ENCODE results near the gene AK4.
"Not testable (repeated sequence)": the region's sequence is repeated elsewhere in the genome, so short reads cannot be mapped to it uniquely, and the experiment has no call there.

AK4 gene

GRCh38 chr1:65148178-65148547 is at the start of gene AK4:
TSS of gene AK4 (plus strand) at chr1:65148203. CDS start at chr1:65148408, 205 bp downstream.
- not testable (repeated sequence) for DNase-seq (ENCODE audit: low read depth)

- no peak for DNase-seq (ENCODE audit: low read depth)
Observed at GRCh38 chr1:65103807-65104206, 44.2 kb upstream of the AK4 start.

GRCh38 chr1:65104854-65105534 is 43.0 kb upstream of the AK4 start:
- DNase-seq (ENCODE audit: low read depth) = no peak

DNA sequence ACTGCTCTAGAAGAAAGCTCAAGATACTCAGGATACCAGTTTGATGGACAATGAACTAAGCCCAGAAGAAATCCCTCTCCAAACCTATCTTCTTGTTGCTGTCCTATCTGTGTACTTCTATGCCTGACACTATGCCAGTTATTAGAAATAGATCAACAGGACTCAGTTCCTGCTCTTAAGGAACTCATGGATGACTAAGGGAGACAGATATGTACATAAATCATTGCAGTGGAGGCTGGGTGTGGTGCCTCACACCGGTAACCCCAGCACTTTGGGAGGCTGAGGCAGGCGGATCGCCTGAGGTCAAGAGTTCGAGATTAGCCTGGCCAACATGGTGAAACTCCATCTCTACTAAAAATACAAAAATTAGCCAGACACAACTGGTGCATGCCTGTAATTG is 42.4 kb upstream of the AK4 start:
- DNase-seq (ENCODE audit: low read depth) = no peak

DNA sequence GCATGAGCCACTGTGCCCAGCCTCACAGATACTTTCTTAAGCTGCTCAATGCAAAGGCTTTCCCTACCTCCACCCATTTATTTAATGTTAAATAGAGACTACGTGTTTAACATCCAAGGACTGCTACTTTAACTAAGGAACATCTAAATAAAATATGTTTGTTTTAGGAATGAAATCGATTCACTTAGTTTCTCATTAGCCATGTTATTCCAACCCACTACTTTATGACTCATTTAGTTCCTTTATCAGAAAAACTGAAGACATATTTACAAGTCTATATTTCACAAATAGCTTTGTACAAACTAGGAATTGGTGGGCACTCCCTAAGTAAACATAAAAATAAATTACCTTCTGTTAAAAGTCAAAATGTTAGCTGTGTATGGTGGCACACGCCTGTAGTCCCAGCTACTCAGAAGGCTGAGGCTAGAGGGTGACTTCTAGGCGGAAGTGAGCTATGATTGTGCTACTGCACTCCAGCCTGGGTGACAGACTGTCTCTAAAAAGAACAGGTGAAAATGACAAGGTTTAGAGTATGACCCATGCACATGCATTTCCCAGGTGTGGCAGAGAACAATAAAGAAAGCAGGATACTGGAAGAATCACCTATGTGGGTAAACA is 39.9 kb upstream of the AK4 start:
- no peak for DNase-seq (ENCODE audit: low read depth)

- DNase-seq (ENCODE audit: low read depth) = no peak
Observed at GRCh38 chr1:65109487-65109886, 38.5 kb upstream of the AK4 start.

DNA sequence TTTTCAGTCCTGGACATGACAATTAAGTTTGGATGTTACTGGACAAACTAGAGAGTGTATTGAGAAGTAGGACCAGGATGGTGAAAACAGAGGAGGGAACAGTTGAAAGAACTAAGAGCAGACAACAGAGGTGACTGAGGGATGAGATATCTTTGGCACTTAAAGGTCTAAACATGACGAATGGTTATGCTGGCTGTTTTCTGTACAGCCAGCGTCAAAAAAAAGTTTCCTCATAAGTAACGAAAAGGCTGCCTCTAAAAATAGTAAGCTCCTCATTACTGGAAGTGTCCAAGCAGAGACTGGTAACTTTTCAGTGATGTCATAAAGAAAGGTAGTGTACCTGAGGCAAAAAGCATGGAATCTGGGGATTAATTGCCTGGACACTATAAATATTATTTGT is 35.2 kb upstream of the AK4 start:
- DNase-seq (ENCODE audit: low read depth) = no peak

DNA sequence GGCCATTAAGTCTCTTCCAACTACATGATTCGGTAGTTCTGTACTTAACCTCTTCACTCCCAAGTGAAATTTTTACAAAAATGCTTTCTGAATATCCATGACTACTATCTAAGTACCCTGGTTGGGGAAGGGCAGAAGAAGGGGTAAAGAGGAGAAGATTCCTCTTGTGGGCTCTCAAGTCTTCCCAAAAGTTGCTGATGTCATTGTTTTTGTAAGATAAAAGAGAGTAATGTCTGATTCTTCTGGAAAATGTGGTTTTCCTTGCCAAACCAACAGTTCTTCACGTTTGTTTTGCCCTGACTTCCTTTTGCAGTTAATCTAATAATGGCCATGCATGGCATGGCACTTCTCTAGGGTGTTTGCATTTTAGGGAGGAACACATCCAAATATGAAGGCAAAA is 34.7 kb upstream of the AK4 start:
- DNase-seq (ENCODE audit: low read depth) = no peak

- no peak for DNase-seq (ENCODE audit: low read depth)
Observed at GRCh38 chr1:65114322-65114721, 33.7 kb upstream of the AK4 start.

- DNase-seq (ENCODE audit: low read depth) = no peak
Observed at GRCh38 chr1:65119951-65120350, 28.1 kb upstream of the AK4 start.

DNA sequence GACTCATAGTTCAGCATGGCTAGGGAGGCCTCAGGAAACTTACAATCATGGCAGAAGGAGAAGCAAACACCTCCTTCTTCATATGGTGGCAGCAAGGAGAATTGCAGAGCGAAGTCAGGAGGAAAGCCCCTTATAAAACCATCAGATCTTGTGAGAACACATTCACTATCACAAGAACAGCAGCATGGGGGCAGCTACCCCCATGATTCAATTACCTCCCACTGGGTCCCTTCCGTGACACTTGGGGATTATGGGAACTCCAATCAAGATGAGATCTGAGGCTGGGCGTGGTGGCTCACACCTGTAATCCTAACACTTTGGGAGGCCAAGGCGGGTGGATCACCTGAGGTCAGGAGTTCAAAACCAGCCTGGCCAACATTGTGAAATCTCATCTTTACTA is 18.9 kb upstream of the AK4 start:
- not testable (repeated sequence) for DNase-seq (ENCODE audit: low read depth)

DNA sequence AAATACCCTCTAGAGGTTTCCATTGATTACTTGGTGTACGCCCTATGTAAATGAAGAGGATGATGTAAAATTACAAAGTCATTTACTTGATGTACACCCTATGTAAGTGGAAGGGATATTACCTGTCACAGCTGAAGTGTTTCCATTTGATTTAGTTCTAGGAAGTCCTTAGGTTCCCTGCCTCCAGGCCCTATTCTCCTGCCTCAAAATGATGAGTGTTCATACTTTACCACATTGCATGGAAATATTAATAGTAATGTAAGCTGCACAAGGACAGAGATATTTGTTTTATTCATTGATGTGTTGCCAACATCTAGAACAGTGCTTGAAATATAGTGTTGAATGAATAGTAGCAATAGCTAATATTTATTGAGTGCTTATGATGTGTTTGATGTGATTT is 9.5 kb upstream of the AK4 start:
- no peak for DNase-seq (ENCODE audit: low read depth)

DNA sequence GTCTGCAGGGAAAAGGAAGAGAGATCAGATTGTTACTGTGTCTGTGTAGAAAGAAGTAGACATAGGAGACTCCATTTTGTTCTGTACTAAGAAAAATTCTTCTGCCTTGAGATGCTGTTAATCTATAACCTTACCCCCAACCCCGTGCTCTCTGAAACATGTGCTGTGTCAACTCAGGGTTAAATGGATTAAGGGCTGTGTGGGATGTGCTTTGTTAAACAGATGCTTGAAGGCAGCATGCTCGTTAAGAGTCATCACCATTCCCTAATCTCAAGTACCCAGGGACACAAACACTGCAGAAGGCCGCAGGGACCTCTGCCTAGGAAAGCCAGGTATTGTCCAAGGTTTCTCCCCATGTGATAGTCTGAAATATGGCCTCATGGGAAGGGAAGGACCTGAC is 8.2 kb upstream of the AK4 start:
- not testable (repeated sequence) for DNase-seq (ENCODE audit: low read depth)

GRCh38 chr1:65141394-65141793 is 6.6 kb upstream of the AK4 start:
- DNase-seq (ENCODE audit: low read depth) = no peak

GRCh38 chr1:65141918-65142317 is 6.1 kb upstream of the AK4 start:
- DNase-seq (ENCODE audit: low read depth) = no peak

DNA sequence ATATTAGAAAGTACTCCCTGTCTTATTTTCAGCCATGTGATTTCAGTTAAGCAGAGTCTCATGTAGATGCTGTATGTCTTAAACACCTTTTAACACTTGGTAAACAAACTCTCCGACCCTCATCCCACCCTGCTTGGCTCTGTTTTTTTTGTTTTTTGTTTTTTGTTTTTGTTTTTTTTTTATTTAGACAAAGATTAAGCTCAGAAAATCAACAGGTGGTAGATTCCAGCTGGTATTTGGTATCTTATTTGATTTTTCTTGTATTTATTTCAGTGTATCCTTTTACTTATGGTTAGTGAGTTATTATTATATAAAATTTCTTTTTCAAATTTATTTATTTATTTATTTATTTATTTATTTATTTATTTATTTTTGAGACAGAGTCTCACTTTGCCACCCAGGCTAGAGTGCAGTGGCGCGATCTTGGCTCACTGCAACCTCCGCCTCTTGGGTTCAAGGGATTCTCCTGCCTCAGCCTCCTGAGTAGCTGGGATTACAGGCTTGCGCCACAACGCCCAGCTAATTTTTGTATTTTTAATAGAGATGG is 4.8 kb upstream of the AK4 start:
- not testable (repeated sequence) for DNase-seq (ENCODE audit: low read depth)

DNA sequence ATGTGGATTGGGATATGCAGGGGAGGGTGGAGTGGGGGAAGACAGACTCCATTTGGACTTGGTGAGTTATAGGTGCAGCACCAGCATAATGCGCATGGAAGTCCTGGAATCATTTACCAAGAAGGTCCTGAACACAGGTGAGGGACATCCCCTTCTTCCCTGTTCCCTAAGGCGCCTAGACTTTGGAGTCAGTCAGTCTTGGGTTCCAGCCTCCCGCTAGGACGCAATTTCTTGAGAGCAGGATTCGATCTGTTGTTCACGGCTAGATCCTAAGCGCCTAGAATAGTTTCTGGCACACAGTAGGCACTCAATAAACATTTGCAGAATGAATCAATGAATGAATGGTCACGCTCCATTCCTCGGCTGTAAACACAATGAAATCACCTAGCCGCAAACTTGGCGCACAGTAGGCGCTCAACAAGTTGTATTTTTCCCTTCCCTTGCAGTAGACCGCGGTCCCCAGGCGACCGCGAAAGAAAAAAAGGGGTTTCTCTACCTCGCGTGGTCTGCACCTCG is 1.0 kb upstream of the AK4 start:
- DNase-seq (ENCODE audit: low read depth) = no peak

GRCh38 chr1:65147424-65148177 is 402 bp upstream of the AK4 start:
- no peak for DNase-seq (ENCODE audit: low read depth)

DNA sequence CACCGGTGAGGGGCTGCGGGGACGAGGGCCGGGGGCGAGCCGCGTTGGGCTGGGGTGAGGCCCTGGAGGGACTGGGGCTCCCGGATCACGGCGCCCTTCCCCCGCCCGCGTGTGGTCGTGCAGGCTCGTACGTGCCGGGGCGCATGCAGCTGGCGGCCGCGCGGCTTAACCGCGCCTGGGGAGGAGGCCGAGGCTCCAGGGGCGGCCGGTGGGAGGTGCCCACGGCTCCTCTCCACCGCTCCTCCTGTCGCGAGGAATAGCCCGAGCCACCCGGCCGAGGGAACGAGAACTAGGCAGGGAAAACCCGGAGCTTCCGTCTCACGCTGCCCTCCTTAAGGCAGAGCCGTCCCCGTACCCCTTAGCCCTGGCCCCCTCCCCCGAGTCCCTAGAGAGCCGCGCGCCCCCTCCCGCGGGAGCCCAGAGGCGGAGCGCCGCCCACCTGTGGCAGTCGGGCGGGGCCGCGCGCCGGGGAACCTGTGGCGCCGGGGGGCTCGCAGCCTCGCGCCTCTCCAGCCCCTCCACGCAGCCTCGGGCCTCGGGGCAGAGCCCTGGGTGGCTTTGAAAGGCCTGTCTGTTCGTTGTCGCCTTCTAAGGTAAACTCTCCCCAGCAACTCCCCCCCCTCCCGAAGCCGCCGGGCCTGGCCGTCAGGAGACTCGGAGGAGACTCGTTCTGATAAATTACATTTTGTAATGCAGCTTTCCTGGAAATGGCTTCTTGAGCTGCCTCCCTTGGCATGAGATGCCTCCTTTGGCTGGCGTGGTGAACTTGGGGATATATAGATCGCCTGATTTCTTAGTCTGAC is 746 bp downstream of the AK4 start:
- no peak for DNase-seq (ENCODE audit: low read depth)

DNA sequence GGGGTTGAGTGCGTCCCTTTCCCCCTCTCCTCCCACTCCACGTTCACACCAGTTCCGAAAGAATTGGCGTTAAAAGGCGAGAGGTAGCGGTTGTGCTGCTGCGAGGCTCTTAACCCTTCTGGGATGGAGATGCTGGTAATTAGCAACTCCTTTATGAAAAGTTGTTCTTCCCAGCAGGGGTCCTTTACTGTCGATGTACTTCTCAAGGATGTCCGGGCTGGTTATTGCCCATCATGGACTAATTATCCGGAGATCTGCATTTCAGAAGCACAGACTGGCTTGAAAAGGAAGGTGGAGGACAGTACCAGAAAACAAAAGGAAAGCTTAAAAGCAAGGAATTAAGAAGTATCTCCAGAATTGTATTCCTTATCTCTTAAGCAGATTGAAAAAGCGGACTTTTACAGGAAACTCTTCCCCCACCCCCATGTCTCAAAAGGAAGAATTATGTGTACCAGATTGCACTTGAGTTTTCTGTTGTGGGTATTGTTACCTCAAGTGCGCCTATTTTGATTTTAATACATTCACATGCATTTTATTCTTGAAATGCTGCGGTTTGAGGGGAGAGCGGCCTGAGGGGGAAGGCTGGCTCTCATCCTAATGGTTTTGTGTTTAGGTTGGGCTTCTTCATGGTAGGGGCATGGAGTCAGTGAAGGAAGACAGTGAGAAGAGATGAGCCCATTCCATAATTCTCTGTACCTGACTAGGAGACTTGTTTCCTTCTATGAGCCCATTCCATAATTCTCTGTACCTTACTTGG is 1.5 kb downstream of the AK4 start:
- no peak for DNase-seq (ENCODE audit: low read depth)

GRCh38 chr1:65150108-65150463 is 2.1 kb downstream of the AK4 start:
- no peak for DNase-seq (ENCODE audit: low read depth)

All from stimulated activated CD8-positive, alpha-beta memory T cell treated with anti-CD3 and anti-CD28 coated beads, Interleukin-15, amount 100 ng/mL, for 24 hours (primary cell).